Measurements from ENCODE around the gene CNTN6. TPM values are rescaled to one million over a fixed set of nuclear protein-coding genes. Genes with fewer than 3 reads are reported as not detected.

CNTN6 gene
- total and polyA plus RNA-seq, 2 of the 4 experiments (the other 2 are of a cell fraction) = not detected

DNA sequence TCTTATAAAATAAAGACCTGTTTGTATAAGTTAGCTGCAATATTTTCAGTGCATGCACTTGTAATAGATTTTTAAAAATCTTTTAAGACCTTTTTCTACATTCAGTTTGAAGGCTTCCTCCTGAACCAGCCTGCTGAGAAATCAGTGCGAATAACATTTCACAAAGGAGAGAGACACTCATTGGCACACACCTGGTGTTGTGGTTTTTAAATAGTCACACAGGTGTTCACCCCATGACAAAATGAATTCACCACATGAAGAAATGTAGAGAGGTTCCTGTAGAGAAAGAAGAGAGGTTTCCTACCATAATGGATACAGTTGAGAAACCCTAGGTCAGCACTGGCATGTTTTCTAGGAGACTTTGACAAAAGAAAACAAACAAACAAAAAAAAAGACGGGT lies 237.3 kb downstream of the CNTN6 start:
- H3K4me2 ChIP-seq (ENCODE audit: low read depth, low read length) = no peak overlapping the region
- H3K36me3 ChIP-seq (ENCODE audit: control insufficient read depth, insufficient read depth, low read length) = no peaks in the 10 kb centered on the region
- H3K27me3 ChIP-seq (ENCODE audit: control insufficient read depth, insufficient read depth, low read length) = no peaks in the 10 kb centered on the region
- H3K4me3 ChIP-seq (ENCODE audit: insufficient read depth, low read depth, low read length) = no peak overlapping the region
- no peak overlapping the region for H3K27ac ChIP-seq (ENCODE audit: insufficient read depth, low read length)
- no peak overlapping the region for H3K56ac ChIP-seq (ENCODE audit: extremely low read depth, insufficient read depth, low read length)
- H2AK9ac ChIP-seq (replicated peaks; ENCODE audit: low read depth, low read length, poor library complexity) = no peak overlapping the region
- peaks cover 4% of the 10 kb centered on the region for H3K9me3 ChIP-seq (ENCODE audit: control insufficient read depth, insufficient read depth, low read length)
- H3K14ac ChIP-seq (replicated peaks; ENCODE audit: low read depth, low read length) = no peak overlapping the region
- no peak overlapping the region for H4K8ac ChIP-seq (ENCODE audit: low read depth in 2 of 2, low read length in 2 of 2)
- no peak overlapping the region for H2AK5ac ChIP-seq (ENCODE audit: low read depth, low read length)
- H3K9me1 ChIP-seq (ENCODE audit: insufficient read depth, low read length) = no peaks in the 10 kb centered on the region
- DNase-seq (no peak), ATAC-seq (ENCODE audit: low read depth) (no peak)
- intact Hi-C loops (cut with micrococcal nuclease) = no loop called here
- no peak overlapping the region for H3K18ac ChIP-seq (ENCODE audit: low read depth, low read length)
- no peak overlapping the region for H3K4ac ChIP-seq (ENCODE audit: low read depth, low read length)
- CTCF ChIA-PET = no interaction called here
- no peak overlapping the region for H4K5ac ChIP-seq (ENCODE audit: low read depth, low read length)
- no peak overlapping the region for H2BK120ac ChIP-seq (ENCODE audit: low read depth, low read length)
- WGBS, 2 experiments (ENCODE audit: extremely low coverage in 2 of 2, insufficient read length in 1 of 2) = no CpG with 5 or more reads among the region's 2 CpGs
- in situ Hi-C loops (cut with MboI; ENCODE audit: low sequenced_read_pairs) = no loop called here
- no peaks in the 10 kb centered on the region for H3K79me1 ChIP-seq (ENCODE audit: low read depth in 1 of 2, low read length in 2 of 2)
- H4K91ac ChIP-seq (ENCODE audit: insufficient read depth, low read depth, low read length) = no peak overlapping the region
- H2BK5ac ChIP-seq (ENCODE audit: low read depth, low read length, poor library complexity, severe bottlenecking) = no peak overlapping the region
- H2BK15ac ChIP-seq (ENCODE audit: low read depth, low read length) = no peak overlapping the region
- no peaks in the 10 kb centered on the region for H4K20me1 ChIP-seq (ENCODE audit: insufficient read depth, low read length)
- POLR2A ChIA-PET (ENCODE audit: unreplicated experiment) = no interaction called here
- TF ChIP-seq, protein P1, sequence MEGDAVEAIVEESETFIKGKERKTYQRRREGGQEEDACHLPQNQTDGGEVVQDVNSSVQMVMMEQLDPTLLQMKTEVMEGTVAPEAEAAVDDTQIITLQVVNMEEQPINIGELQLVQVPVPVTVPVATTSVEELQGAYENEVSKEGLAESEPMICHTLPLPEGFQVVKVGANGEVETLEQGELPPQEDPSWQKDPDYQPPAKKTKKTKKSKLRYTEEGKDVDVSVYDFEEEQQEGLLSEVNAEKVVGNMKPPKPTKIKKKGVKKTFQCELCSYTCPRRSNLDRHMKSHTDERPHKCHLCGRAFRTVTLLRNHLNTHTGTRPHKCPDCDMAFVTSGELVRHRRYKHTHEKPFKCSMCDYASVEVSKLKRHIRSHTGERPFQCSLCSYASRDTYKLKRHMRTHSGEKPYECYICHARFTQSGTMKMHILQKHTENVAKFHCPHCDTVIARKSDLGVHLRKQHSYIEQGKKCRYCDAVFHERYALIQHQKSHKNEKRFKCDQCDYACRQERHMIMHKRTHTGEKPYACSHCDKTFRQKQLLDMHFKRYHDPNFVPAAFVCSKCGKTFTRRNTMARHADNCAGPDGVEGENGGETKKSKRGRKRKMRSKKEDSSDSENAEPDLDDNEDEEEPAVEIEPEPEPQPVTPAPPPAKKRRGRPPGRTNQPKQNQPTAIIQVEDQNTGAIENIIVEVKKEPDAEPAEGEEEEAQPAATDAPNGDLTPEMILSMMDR (conservative IDR thresholded peaks at IDR 0.05; ENCODE audit: low read depth, low read length) = no peak
- TF ChIP-seq RFX5 (IDR thresholded peaks at IDR 0.05; ENCODE audit: low read depth, low read length) (no peak), MAFK (IDR thresholded peaks at IDR 0.05; ENCODE audit: low read depth, low read length) (no peak), BHLHE40 (IDR thresholded peaks at IDR 0.05; ENCODE audit: low read depth, low read length) (no peak), FOS (IDR thresholded peaks at IDR 0.05; ENCODE audit: low read depth, low read length) (no peak), NFE2L2 (IDR thresholded peaks at IDR 0.05; ENCODE audit: low read depth, low read length) (no peak), POLR2A (IDR thresholded peaks at IDR 0.05; ENCODE audit: low read depth, low read length) (no peak), RAD21 (IDR thresholded peaks at IDR 0.05; ENCODE audit: low read length) (no peak), RCOR1 (IDR thresholded peaks at IDR 0.05; ENCODE audit: insufficient replicate concordance, low read length) (no peak), MXI1 (IDR thresholded peaks at IDR 0.05; ENCODE audit: borderline replicate concordance, low read depth, low read length) (no peak), CHD1 (IDR thresholded peaks at IDR 0.05; ENCODE audit: low read depth, low read length) (no peak), CEBPB (IDR thresholded peaks at IDR 0.05; ENCODE audit: low read depth, low read length) (no peak), SMC3 (IDR thresholded peaks at IDR 0.05; ENCODE audit: low read depth, low read length) (no peak)
- TF ChIP-seq, protein P2, sequence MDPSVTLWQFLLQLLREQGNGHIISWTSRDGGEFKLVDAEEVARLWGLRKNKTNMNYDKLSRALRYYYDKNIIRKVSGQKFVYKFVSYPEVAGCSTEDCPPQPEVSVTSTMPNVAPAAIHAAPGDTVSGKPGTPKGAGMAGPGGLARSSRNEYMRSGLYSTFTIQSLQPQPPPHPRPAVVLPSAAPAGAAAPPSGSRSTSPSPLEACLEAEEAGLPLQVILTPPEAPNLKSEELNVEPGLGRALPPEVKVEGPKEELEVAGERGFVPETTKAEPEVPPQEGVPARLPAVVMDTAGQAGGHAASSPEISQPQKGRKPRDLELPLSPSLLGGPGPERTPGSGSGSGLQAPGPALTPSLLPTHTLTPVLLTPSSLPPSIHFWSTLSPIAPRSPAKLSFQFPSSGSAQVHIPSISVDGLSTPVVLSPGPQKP (IDR thresholded peaks at IDR 0.05; ENCODE audit: borderline replicate concordance, low read depth, low read length) = no peak
- TF ChIP-seq, protein P3, sequence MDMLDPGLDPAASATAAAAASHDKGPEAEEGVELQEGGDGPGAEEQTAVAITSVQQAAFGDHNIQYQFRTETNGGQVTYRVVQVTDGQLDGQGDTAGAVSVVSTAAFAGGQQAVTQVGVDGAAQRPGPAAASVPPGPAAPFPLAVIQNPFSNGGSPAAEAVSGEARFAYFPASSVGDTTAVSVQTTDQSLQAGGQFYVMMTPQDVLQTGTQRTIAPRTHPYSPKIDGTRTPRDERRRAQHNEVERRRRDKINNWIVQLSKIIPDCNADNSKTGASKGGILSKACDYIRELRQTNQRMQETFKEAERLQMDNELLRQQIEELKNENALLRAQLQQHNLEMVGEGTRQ (IDR thresholded peaks at IDR 0.05; ENCODE audit: low read depth, low read length) = no peak
- no TSS peak for BruUV-seq (replicated peaks)
- H3K9ac ChIP-seq (ENCODE audit: low read depth, low read length) = no peak overlapping the region
- no peak overlapping the region for H2BK20ac ChIP-seq (ENCODE audit: low read depth, low read length)
- no peaks in the 10 kb centered on the region for H3K4me1 ChIP-seq (ENCODE audit: control insufficient read depth, insufficient read depth, low read length)
- H3K23ac ChIP-seq (ENCODE audit: low read depth, low read length) = no peak overlapping the region
- dilution Hi-C loops (cut with HindIII; ENCODE audit: low sequenced_read_pairs, unreplicated experiment) = no loop called here
- no peak overlapping the region for H2AFZ ChIP-seq (replicated peaks; ENCODE audit: low read length, poor library complexity)
